ENCODE measurements around the gene SMARCA4.

GRCh38 chr19:11044431-11044830 lies 83.6 kb downstream of the SMARCA4 start:
- TF ChIP-seq YY1 (IDR thresholded peaks at IDR 0.05; ENCODE audit: insufficient read depth, insufficient read length) = no peak
- no peak for TF ChIP-seq ZNF274 (IDR thresholded peaks at IDR 0.05; ENCODE audit: low read depth, low read length)
- no peak for TF ChIP-seq SUZ12 (IDR thresholded peaks at IDR 0.05; ENCODE audit: extremely low read depth, insufficient read depth, insufficient read length)

All from NT2/D1 (cell line).